CD14-positive monocyte (primary cell): ENCODE data around the gene GRWD1. TPM values are rescaled to one million over a fixed set of nuclear protein-coding genes. Genes with fewer than 3 reads are reported as not detected.
A peak's percentile ranks its signal among the peaks of the same experiment; 100 is the strongest.

Source experiments
- DNase-seq, 3 donors: peaks; one replicate each; pipeline ENCODE4 v3.0.0-alpha.2; 2011 to 2022
- H2AFZ ChIP-seq: 2 replicates; pipeline ENCODE4 v1.6.0; 2012; ENCODE audit warnings: mild to moderate bottlenecking, low read depth, low read length, inconsistent platforms; ENCODE audit not compliant: insufficient read depth, poor library complexity, severe bottlenecking
- H3K27ac ChIP-seq, 2 donors: 1 replicate in 1 of 2; 2 replicates in 1 of 2; pipeline ENCODE4 v1.5.1; 2012 to 2013; ENCODE audit warnings: low read length in 2 of 2, control low read depth in 1 of 2, inconsistent platforms in 1 of 2, low read depth in 1 of 2, mild to moderate bottlenecking in 1 of 2
- H3K27me3 ChIP-seq, 2 donors: one replicate each; pipeline versions ENCODE4 v1.6.0 to v1.6.1; 2011 to 2013; ENCODE audit warnings: low read length in 2 of 2; ENCODE audit not compliant: control insufficient read depth in 2 of 2, insufficient read depth in 2 of 2
- H3K36me3 ChIP-seq, 2 donors: replicated peaks in 1 of 2; 1 replicate in 1 of 2; 2 replicates in 1 of 2; pipeline versions ENCODE4 v1.5.1 to v1.6.1; 2012 to 2013; ENCODE audit warnings: low read length in 2 of 2, control low read depth in 1 of 2, inconsistent platforms in 1 of 2, mild to moderate bottlenecking in 1 of 2; ENCODE audit not compliant: insufficient read depth in 2 of 2, control insufficient read depth in 1 of 2
- H3K4me1 ChIP-seq, 2 donors: 1 replicate in 1 of 2; 2 replicates in 1 of 2; pipeline versions ENCODE4 v1.5.1 to v1.6.1; 2012 to 2013; ENCODE audit warnings: low read length in 2 of 2, control low read depth in 1 of 2, inconsistent platforms in 1 of 2, mild to moderate bottlenecking in 1 of 2, moderate library complexity in 1 of 2; ENCODE audit not compliant: insufficient read depth in 2 of 2, control insufficient read depth in 1 of 2
- H3K4me2 ChIP-seq: replicated peaks from 2 replicates; pipeline ENCODE3; 2012; ENCODE audit warnings: low read length, moderate library complexity, mild to moderate bottlenecking; ENCODE audit not compliant: poor library complexity, severe bottlenecking; ENCODE audit errors: extremely low read depth
- H3K4me3 ChIP-seq, 3 experiments: fragments of 200-600 bp in 1 of 3; sonication (generic) in 1 of 3; replicated peaks in 1 of 3; 1 replicate in 2 of 3; 2 replicates in 1 of 3; pipeline ENCODE4 v1.5.1; 2011 to 2013; ENCODE audit warnings: low read length in 3 of 3, mild to moderate bottlenecking in 3 of 3, control low read depth in 2 of 3, low read depth in 2 of 3, inconsistent platforms in 1 of 3, moderate library complexity in 1 of 3
- H3K79me2 ChIP-seq: 2 replicates; pipeline ENCODE4 v1.6.0; 2012; ENCODE audit warnings: mild to moderate bottlenecking, control low read depth, inconsistent platforms, low read length, moderate library complexity; ENCODE audit not compliant: insufficient read depth
- H3K9ac ChIP-seq: 2 replicates; pipeline ENCODE4 v1.6.0; 2017; ENCODE audit warnings: low read length, mild to moderate bottlenecking; ENCODE audit not compliant: insufficient read depth, poor library complexity, severe bottlenecking
- H3K9me3 ChIP-seq, 2 donors: replicated peaks in 1 of 2; 1 replicate in 1 of 2; 2 replicates in 1 of 2; pipeline versions ENCODE4 v1.5.1 to v1.6.1; 2012 to 2013; ENCODE audit warnings: low read length in 2 of 2, control low read depth in 1 of 2; ENCODE audit not compliant: control insufficient read depth in 1 of 2, insufficient read depth in 1 of 2
- H4K20me1 ChIP-seq: 2 replicates; pipeline ENCODE4 v1.6.0; 2012; ENCODE audit warnings: mild to moderate bottlenecking, low read length, control low read depth, moderate library complexity; ENCODE audit not compliant: insufficient read depth
- H3K27ac Mint-ChIP-seq, 7 donors: one replicate each; pipeline ENCODE4 v1.8.0; 2020; ENCODE audit warnings: mild to moderate bottlenecking in 7 of 7, mixed read lengths in 7 of 7, moderate library complexity in 6 of 7, inconsistent platforms in 2 of 7
- H3K27me3 Mint-ChIP-seq, 3 donors: one replicate each; pipeline ENCODE4 v1.8.0; 2021 to 2022; ENCODE audit warnings: low read depth in 3 of 3, mild to moderate bottlenecking in 3 of 3, mixed read lengths in 3 of 3, moderate library complexity in 3 of 3, inconsistent platforms in 1 of 3
- H3K36me3 Mint-ChIP-seq, 2 donors: one replicate each; pipeline ENCODE4 v1.8.0; 2020; ENCODE audit warnings: mixed read lengths in 2 of 2, inconsistent platforms in 1 of 2, mild to moderate bottlenecking in 1 of 2
- H3K4me1 Mint-ChIP-seq: one replicate; pipeline ENCODE4 v1.8.0; 2020; ENCODE audit warnings: mild to moderate bottlenecking, mixed read lengths
- H3K4me3 Mint-ChIP-seq, 2 donors: one replicate each; pipeline ENCODE4 v1.8.0; 2020; ENCODE audit warnings: mild to moderate bottlenecking in 2 of 2, mixed read lengths in 2 of 2, moderate library complexity in 1 of 2
- H3K9me3 Mint-ChIP-seq, 7 donors: one replicate each; pipeline ENCODE4 v1.8.0; 2020 to 2022; ENCODE audit warnings: mixed read lengths in 7 of 7, mild to moderate bottlenecking in 6 of 7, moderate library complexity in 6 of 7, inconsistent platforms in 2 of 7
- WGBS: methylation state at CpG from one replicate; pipeline ENCODE4 v1.1.5; 2013; ENCODE audit warnings: missing lambda C conversion rate; ENCODE audit not compliant: insufficient coverage; 5-methylcytosine and 5-hydroxymethylcytosine counted together
- intact Hi-C, 2 donors: fragments of 100-400 bp; cut with micrococcal nuclease; formaldehyde crosslinking; loops; one replicate each; pipeline versions ENCODE4 v1.15.0 to v1.15.1; 2023
- polyA plus RNA-seq, 3 donors: library from polyadenylated mRNA; depleted of rRNA in 1 of 3; unstranded in 2 of 3; stranded (reverse) in 1 of 3; fragments of 300-500 nt in 2 of 3; fragments of >200 nt in 1 of 3; fragmentation: Illumina TruSeq in 2 of 3; gene quantifications; 1 replicate in 2 of 3; 2 replicates in 1 of 3; pipeline ENCODE4 v1.2.3, GENCODE V29; 2012 to 2021
- TF ChIP-seq, protein P1 (sequence below): fragments of 200-600 bp; IDR thresholded peaks from one replicate; pipeline ENCODE4 v1.8.0; 2022; ENCODE audit warnings: antibody characterized with exemption, mild to moderate bottlenecking

GRWD1 gene
- polyA plus RNA-seq, 3 donors = 3.7 to 13.9 (median 10.0) TPM

GRCh38 chr19:48493718-48494401 lies 48.1 kb downstream of the GRWD1 start:
- no peak for DNase-seq
- no peak overlapping the region for H3K27ac ChIP-seq
- peaks cover 36 to 49% of the 10 kb centered on the region in 2 donors for H3K4me1 ChIP-seq
- no peaks in the 10 kb centered on the region for H3K79me2 ChIP-seq
- H3K4me1 Mint-ChIP-seq = peaks cover 43% of the 10 kb centered on the region
- H4K20me1 ChIP-seq = no peaks in the 10 kb centered on the region
- TF ChIP-seq, protein P1, sequence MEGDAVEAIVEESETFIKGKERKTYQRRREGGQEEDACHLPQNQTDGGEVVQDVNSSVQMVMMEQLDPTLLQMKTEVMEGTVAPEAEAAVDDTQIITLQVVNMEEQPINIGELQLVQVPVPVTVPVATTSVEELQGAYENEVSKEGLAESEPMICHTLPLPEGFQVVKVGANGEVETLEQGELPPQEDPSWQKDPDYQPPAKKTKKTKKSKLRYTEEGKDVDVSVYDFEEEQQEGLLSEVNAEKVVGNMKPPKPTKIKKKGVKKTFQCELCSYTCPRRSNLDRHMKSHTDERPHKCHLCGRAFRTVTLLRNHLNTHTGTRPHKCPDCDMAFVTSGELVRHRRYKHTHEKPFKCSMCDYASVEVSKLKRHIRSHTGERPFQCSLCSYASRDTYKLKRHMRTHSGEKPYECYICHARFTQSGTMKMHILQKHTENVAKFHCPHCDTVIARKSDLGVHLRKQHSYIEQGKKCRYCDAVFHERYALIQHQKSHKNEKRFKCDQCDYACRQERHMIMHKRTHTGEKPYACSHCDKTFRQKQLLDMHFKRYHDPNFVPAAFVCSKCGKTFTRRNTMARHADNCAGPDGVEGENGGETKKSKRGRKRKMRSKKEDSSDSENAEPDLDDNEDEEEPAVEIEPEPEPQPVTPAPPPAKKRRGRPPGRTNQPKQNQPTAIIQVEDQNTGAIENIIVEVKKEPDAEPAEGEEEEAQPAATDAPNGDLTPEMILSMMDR = no peak
- peak overlapping the region; percentile 78 to 86 for H3K4me3 Mint-ChIP-seq
- H2AFZ ChIP-seq = peak overlapping the region; percentile 84
- H3K9me3 Mint-ChIP-seq = peaks cover 0 to 27% (median 17%) of the 10 kb centered on the region in 7 donors
- peaks cover 54 to 77% (median 57%) of the 10 kb centered on the region in 3 donors for H3K27me3 Mint-ChIP-seq
- intact Hi-C loops = loop anchor here (1.0 to 2.0 kb wide), 2 partner anchors 8 to 25 kb away; partner anchors contain the start of gene CYTH2 (in 2 of the 2)
- peaks cover 0 to 11% of the 10 kb centered on the region in 2 donors for H3K36me3 Mint-ChIP-seq
- peak overlapping the region; percentile 46 to 80 (median 46) for H3K4me3 ChIP-seq
- 4% methylated on average over 69 of the region's 70 CpGs for WGBS
- H3K9ac ChIP-seq = peak overlapping the region; percentile 54
- H3K9me3 ChIP-seq = peaks cover 0 to 3% of the 10 kb centered on the region in 2 donors
- peak overlapping the region; percentile 80 for H3K4me2 ChIP-seq
- peak overlapping the region in 3 of 7 donors; percentile 19 to 88 (median 58) for H3K27ac Mint-ChIP-seq
- no peaks in the 10 kb centered on the region for H3K36me3 ChIP-seq
- peaks cover 24 to 51% of the 10 kb centered on the region in 2 donors for H3K27me3 ChIP-seq

- no peak overlapping the region for H3K27ac ChIP-seq
These were observed 49.6 kb downstream of the GRWD1 start for GRCh38 chr19:48495396-48495795.

More at GRCh38 chr19:48495396-48495795, 49.6 kb downstream of the GRWD1 start:
- Histone ChIP-seq H3K9me3 (peaks cover 0 to 3% of the 10 kb centered on the region in 2 donors), H4K20me1 (no peaks in the 10 kb centered on the region), H3K36me3 (no peaks in the 10 kb centered on the region), H3K4me3 (no peak overlapping the region), H3K4me1 (peaks cover 34 to 49% of the 10 kb centered on the region in 2 donors), H3K27me3 (peaks cover 24 to 58% of the 10 kb centered on the region in 2 donors), H3K4me2 (peak overlapping the region; percentile 3), H3K9ac (no peak overlapping the region), H2AFZ (no peak overlapping the region), H3K79me2 (no peaks in the 10 kb centered on the region)
- H3K36me3 Mint-ChIP-seq = peaks cover 0 to 11% of the 10 kb centered on the region in 2 donors
- DNase-seq = peak; percentile 42 to 57 (median 57)
- H3K27ac Mint-ChIP-seq = peak overlapping the region; percentile 0 to 82 (median 54)
- peaks cover 55 to 85% (median 55%) of the 10 kb centered on the region in 3 donors for H3K27me3 Mint-ChIP-seq
- H3K4me3 Mint-ChIP-seq = peak overlapping the region in 1 of 2 donors; percentile 82
- TF ChIP-seq, protein P1 = no peak
- H3K9me3 Mint-ChIP-seq = peaks cover 0 to 22% (median 16%) of the 10 kb centered on the region in 7 donors
- intact Hi-C loops = no loop called here
- WGBS = 30% methylated on average over 3 of the region's 6 CpGs
- H3K4me1 Mint-ChIP-seq = peaks cover 43% of the 10 kb centered on the region
